Fibroblast of skin of abdomen (primary cell): ENCODE data around the gene NAALADL2.

Source experiments
- DNase-seq: peaks from one replicate; pipeline ENCODE4 v3.0.0-alpha.2; 2013

The NAALADL2 gene

DNA sequence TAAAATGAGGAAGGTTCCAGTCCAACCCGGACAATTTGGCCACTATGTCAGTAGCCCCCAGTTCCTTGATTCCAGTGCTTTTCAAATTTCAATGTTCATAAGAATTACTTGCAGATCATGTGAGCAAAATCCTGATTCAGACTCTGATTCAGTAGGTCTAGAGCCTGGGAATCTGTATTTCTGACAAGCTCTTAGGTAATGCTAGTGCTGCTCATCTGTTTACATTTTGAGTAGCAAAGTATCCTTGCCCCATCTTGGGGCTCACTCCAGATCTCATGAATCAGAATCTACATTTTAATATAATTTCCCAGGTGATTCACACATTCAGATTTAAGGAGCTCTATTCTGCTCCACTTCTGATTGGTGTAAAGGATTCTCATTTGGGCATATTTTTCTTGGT is 142.0 kb downstream of the NAALADL2 start:
- no peak for DNase-seq

DNA sequence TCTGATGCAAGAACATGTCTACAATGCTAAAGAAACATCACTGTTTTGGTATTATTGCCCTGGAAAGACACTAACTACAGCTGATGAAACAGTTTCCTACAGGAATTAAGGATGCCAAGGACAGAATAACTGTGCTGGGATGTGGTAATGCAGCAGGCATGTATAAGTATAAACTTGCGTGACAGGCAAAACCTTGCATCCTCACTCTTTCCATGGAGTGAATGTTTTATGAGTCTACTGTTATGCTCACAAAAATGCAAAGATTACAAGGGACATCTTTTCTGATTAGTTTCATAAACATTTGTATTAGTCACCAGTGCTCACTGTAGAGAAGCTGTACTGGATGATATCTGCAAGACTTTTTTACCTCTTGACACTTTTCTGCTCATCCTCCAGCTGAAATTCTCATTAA is 143.6 kb downstream of the NAALADL2 start:
- DNase-seq, result peak; percentile 99

GRCh38 chr3:175003590-175003989 is 144.5 kb downstream of the NAALADL2 start:
- no peak for DNase-seq

GRCh38 chr3:175005193-175005592 is 146.1 kb downstream of the NAALADL2 start:
- DNase-seq, result no peak

- peak; percentile 72 for DNase-seq
Observed at GRCh38 chr3:175005881-175006280, 146.7 kb downstream of the NAALADL2 start.

GRCh38 chr3:175007306-175007705 is 148.2 kb downstream of the NAALADL2 start:
- DNase-seq, result no peak

GRCh38 chr3:175009295-175009694 is 150.2 kb downstream of the NAALADL2 start:
- DNase-seq, result no peak

GRCh38 chr3:175015056-175015635 is 156.0 kb downstream of the NAALADL2 start:
- DNase-seq, result no peak

- no peak for DNase-seq
Observed at GRCh38 chr3:175018946-175019727, 160.0 kb downstream of the NAALADL2 start.

GRCh38 chr3:175020101-175020500 is 161.0 kb downstream of the NAALADL2 start:
- peak; percentile 31 for DNase-seq

GRCh38 chr3:175029828-175030227 is 170.7 kb downstream of the NAALADL2 start:
- DNase-seq, result no peak

GRCh38 chr3:175039875-175040274 is 180.7 kb downstream of the NAALADL2 start:
- DNase-seq, result no peak

DNA sequence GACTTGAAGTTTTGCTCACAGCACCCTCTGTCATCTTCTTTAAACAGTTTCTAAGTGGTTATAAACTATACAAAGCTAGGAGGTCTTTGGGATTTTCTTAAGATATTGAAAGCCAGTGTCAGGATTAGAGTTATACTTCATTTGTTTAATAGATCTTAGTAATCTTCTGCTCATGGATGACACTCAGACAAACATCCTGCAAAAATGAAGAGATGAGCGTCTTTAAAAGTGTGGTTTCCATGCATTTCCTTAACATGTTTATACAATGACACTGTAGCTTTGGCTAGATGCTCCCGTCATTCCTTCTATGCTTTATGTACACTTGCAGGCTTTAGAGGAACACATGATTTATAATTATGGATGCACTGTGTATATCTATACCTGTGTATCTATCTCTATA is 182.2 kb downstream of the NAALADL2 start:
- peak; percentile 43 for DNase-seq

DNA sequence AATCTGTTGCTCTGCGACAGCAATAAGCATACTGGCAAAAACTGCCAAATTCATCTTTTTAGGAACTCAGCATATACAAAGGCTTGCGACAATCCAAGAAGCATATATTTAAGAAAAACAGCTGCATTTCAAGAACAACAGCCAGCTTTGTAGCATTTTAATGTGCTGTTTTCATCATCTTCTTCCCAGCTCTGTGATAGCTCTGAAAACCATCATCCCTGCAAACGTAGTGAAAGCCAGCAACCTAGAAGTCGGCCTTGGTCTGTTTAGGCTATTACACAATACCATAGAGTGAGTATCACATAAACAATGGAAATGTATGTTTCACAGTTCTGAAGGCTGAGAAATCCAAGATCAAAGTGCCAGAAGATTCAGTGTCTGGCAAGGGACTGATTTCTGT is 187.5 kb downstream of the NAALADL2 start:
- DNase-seq, result peak; percentile 22

- no peak for DNase-seq
Observed at GRCh38 chr3:175047786-175048185, 188.7 kb downstream of the NAALADL2 start.

GRCh38 chr3:175057401-175057800 is 198.3 kb downstream of the NAALADL2 start:
- DNase-seq, result peak; percentile 18

- no peak for DNase-seq
Observed at GRCh38 chr3:175059788-175060187, 200.7 kb downstream of the NAALADL2 start.

GRCh38 chr3:175065497-175065896 is 206.4 kb downstream of the NAALADL2 start:
- no peak for DNase-seq

- DNase-seq, result no peak
Observed at GRCh38 chr3:175066617-175067415, 207.7 kb downstream of the NAALADL2 start.

GRCh38 chr3:175068587-175068986 is 209.5 kb downstream of the NAALADL2 start:
- DNase-seq, result no peak

DNA sequence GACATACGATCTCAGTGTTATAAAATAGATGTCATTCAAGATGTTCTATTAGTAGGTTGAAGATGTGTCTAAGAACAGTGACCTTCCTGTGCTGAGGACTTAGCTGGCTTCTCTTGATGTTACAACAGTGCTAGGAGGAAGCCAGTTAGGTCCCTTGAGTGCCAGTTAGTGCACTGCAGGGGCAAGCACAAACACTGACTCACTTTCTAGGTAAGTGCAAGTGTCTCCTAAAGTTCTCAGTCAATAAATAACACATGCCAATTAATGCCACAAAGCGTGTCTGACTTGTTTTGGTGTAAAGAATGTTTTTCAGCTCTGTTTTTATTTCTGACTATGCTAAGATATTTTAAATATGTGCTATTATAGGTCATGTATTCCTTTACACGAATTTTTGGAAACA is 211.8 kb downstream of the NAALADL2 start:
- no peak for DNase-seq

DNA sequence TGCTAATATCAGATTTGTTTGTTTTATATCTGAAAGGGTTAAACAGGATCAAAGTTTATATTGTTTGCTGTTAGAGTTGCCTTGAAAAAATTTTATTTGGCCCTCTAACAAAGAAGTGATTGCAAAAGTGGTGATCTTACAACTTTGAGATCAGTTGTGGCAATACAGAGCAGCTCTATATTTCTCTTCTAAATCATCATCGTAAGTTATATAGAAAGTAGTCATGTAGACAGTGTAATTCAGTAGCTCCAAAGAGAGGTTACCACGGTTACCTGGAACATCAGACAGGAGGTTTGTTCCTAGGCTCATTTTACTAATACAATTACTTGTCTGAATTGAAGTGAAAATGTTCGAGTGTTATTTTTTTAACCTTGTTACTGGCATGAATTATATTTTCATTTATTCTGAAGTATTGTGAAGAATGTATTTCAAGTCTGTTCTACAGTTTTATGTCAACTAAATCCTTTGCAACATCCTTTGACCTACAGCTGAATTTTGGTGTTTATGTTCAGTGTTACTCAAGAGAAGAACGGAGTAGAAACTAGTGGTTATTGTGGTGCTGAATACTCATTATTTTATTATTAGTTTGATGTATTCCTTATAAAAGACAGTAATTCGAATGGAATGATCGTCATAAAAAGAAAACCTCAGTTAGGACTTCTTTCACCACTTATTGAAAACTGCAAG is 214.2 kb downstream of the NAALADL2 start:
- DNase-seq, result no peak

GRCh38 chr3:175075269-175075668 is 216.1 kb downstream of the NAALADL2 start:
- peak; percentile 33 for DNase-seq
